Left colon (tissue), 2 donors: Measurements from ENCODE around the gene PIP4K2B. TPM values are rescaled to one million over a fixed set of nuclear protein-coding genes. Genes with fewer than 3 reads are reported as not detected.

Source experiments
- ATAC-seq: fragments of 200-7000 bp; cut with Tn5 transposase; one replicate; pipeline ENCODE4 v1.9.1; 2020; ENCODE audit warnings: mild to moderate bottlenecking, moderate library complexity
- DNase-seq, 2 donors: peaks; one replicate each; pipeline ENCODE4 v3.0.0-alpha.2; 2020
- intact Hi-C, 2 donors: fragments of 100-400 bp; cut with DNase I in 1 of 2; cut with micrococcal nuclease in 1 of 2; formaldehyde crosslinking; loops; one replicate each; pipeline versions ENCODE4 v1.11.2 to v1.14.0; 2022; cut with DNase I, micrococcal nuclease
- total RNA-seq, 2 donors: library from RNA; stranded (reverse); fragmentation: NEBNext Ultra II Directional; extraction: Animal tissue kit (Norgen Biotek cat#: 25700); gene quantifications; one replicate each; pipeline ENCODE4 v1.2.1, GENCODE V29; 2021
- donor health status: DM: no; HTN: no; CAD: no.
- donor health status: DM: yes; HTN: yes; CAD: no.

Gene PIP4K2B
- total RNA-seq, 2 donors from 2014 or later = 14.1 to 18.5 TPM

DNA sequence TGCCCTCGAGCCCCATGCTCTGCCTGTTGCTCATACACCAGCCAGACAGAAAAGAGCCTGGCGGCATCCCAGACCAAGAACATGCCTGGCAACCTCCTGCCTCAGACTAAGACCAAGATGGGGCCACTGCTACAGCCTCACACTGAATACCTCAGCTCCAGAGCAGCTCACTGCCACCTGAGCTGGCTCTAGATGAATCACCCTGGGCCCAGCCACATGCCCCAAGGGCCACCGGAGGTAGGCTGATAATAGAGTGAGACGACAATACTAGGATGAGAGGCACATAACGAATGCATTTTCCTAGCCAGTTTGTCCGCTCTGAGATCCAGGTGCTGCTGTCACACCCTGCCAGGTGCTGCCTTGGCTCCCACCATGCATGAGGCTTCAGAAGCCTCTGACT, 13.0 kb downstream of the PIP4K2B start:
- intact Hi-C loops = no loop called here
- ATAC-seq = no peak
- DNase-seq = no peak

DNA sequence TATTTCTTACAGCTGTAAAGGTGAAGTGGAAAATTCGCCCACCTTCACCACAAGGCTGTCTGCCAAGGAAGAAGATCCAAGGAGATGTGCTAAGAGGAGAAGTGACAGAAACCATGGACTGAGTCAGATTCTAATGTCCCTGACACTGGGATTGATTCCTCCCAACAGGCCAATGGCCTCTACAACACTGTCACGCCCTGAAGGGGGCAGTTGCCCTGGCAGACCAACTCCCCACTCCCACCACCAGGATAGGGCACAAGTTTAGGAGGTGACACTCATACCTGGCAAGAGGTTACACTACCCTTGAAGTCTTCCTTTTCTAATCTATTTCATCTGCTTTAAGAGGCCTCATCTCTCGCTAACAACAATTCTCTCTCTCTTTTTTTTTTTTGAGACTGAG, 16.1 kb downstream of the PIP4K2B start:
- ATAC-seq (no peak), DNase-seq (no peak)
- intact Hi-C loops = no loop called here

DNA sequence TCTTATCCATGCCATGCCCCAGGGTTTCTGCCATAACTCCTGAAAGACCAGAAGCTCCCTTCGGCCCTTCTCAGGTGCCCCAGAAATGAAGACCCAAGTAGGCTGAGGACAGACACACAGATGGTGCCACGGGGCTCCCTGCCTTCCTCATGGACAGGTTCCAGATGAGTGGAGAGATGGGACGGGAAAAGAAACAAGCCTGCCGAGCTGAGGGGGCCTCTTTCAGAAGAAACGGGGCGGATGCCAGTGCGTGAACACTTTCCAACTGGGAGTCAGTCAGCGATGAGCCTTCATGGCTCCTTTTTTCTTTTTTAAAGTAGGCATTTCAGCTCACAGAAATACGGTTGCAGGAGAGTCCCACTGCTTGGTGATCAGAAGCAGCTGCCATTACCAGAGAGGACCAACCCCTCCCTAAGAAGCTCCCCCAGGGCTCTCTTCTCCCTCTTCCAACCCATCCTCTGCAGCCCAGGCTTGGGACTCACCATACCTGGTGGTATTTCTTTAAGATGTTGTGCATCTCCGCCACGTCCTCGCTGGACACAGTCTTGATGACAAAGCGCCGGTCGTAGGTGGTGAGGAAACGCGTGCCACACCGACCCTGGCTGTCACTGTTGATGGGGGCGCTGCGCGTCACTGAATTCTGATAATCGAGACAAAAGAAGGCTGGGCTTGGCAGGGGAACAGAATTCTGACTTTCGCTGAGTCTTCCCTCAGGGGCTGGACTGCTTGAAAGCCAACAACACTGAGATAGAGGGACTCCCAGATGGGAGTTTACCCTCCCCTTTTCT, 19.2 kb downstream of the PIP4K2B start:
- DNase-seq = no peak
- no peak for ATAC-seq
- intact Hi-C loops = no loop called here

DNA sequence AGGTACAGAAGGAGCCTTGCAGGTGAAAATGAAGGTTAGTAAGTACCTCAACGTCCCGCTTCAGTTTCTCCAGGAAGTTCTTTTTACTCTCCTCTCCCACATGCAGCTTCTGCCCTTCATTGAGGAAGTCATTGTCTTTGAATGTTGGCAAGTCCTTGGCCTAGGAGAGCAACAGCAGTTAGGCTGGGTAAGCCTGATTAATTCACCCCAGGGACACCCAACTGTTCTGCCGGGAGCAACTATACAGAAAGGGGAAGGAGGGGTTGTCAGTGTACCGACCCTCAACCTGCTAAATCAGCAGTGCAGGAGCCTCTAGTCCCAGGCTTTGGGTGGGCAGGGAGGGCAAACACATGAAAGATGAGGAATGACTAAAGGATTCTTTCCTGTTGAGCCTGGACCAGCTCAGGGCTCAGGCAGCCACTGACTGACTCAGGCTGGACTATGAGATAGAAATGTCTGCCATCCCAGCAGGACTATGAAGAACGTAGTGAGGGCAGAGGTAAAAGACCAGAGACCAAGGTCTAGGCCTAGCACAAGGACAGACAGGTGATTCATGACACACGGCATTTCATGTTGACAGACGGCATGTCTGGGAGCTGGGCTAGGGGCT, 21.6 kb downstream of the PIP4K2B start:
- ATAC-seq = no peak
- intact Hi-C loops = no loop called here
- no peak for DNase-seq

DNA sequence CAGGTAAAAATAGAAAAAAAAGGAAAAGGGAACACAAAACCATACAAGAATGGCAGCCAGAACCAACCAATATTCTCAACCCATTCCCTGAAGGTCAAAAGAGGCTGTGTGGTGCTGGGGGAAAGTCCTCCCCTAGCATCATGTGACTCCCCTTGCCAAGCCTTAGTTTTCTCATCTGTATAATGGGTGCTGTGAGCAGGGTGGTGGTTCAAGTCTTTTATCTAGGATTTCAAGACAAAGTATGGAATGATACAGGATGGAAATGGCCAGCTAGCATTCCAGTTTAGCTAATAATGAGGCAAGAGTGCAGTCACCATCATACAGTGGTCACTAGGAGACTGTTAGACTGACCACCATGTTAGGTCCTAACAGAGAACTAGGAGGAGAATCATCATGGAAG, 26.1 kb downstream of the PIP4K2B start:
- intact Hi-C loops = no loop called here
- DNase-seq (no peak), ATAC-seq (no peak)

DNA sequence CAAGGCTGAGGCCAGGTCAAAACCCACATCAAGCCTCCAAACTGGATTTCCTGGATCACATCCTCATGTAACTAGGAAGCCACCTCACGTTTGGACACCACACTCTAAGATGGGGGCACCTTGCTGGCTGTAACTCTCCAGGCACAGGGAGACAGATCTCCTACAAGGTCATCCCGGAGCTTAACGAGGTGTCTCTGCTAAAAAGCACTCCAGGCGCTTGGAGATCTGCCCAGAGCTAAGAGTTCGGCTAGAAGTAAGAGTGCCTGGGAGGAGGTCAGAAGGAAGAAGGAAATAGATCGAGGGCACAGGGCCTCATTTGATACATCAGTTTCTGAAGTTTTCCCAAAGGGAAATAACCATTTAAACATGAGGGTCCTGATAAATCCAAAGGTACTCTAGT, 30.9 kb downstream of the PIP4K2B start:
- DNase-seq (no peak), ATAC-seq (no peak)
- intact Hi-C loops = no loop called here

DNA sequence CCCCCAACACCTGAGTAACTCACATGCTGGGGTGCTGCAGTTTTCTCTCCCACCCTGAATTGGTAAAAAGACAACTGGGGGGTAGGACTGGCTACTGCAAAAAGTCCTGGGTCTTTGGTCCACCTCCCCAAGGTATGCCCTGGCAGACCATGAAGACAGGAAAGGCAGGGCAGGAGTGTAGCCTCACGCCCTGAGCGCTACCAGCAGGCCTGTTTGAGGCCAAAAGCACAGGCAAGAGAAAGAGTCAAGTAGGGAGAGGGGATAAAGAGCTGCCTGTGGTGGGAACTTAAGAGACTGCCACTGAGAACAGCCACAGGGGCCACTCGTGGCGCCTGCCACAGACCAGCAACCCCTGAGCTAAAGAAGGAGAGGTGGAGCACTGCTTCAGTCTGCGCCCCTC, 33.0 kb downstream of the PIP4K2B start:
- DNase-seq (no peak), ATAC-seq (no peak)
- intact Hi-C loops = no loop called here

DNA sequence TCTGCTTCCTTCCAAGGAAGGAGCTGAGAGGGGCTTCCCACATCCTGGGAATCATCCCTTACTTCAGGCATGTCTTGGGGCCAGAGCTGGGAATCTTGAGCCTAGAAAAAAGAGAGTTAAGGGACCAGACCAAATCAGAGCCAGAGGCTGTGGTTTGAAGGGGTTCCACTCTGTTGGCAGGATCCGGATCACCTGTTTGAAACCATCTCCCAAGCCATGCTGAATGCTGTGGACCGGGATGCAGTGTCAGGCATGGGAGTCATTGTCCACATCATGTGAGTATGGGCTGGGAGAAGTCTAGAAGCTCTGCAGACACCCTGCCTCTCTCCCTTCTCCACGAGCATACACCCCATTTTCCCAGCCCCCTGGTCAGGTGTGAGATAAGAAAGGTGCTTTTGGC, 37.1 kb downstream of the PIP4K2B start:
- intact Hi-C loops = no loop called here
- no peak for ATAC-seq
- DNase-seq = no peak

DNA sequence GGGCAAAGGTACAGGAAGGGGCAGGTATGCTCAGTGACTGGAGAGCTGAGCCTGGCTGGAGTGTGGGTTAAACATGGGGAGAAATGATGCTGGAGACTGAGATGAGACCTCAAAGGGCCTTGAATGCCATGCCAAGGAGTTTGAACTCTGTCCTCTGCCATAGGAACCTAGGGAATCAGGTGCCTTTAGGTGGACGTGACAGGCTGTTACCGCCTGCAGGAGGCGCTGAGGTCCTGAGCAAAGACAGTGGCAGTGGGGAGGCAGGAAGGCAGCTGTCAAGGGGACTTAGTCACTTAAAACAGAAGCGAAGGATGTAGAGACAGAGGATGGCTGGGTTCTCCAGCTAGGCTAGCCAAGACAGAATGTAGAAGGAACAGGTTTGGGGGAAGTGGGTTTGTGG, 37.7 kb downstream of the PIP4K2B start:
- DNase-seq (peak in 1 of 2 donors; percentile 26), ATAC-seq (peak; percentile 63)
- intact Hi-C loops = no loop called here

DNA sequence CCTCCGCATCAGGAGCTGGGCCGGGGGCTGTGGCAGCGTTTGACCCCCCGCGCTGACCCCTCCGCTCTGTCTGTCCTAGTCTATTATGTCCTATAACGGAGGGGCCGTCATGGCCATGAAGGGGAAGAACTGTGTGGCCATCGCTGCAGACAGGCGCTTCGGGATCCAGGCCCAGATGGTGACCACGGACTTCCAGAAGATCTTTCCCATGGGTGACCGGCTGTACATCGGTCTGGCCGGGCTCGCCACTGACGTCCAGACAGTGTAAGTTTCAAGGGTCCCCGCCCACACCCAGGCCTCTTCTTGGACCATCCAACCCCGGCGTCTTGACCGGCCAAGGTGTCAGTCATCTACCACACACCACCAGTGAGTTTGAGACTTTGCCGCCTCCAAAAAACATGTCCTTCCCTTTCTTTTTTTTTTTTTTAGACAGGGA, 46.3 kb downstream of the PIP4K2B start:
- intact Hi-C loops = no loop called here
- peak; percentile 23 to 45 for DNase-seq
- ATAC-seq = no peak

DNA sequence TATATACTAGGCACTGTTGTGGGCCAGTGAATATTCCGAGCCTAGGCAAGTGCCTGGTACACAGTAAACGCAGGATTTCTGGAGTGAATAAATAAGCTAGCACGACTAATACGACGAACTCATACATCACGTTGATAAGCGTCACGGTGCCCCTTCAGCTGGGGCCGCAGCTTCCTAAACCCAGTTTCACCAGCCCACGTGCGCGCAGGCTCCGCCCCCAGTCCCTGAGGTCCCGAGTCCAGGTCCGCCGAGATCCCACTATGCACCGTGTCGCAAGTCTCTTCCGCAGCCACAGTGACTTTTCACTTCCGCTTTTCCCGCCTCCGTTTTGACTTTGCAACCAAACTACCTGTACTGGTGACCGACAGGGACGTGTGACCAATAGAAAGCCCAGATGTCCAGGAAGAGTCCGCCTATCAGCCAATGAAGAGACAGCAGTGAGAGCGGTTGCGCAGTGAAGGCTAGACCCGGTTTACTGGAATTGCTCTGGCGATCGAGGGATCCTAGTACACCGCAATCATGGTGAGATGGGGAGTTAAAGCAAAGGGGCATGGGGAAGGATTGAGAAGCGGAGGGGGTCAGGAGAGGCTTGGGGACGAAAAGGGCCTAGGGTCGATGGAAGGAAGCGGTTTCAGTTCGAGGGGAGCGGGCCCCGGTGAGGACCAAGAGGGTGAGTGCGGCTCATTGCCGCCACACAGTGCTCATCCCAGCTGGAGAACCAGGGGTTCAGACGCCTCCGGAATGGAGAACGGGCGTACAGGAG, 46.9 kb downstream of the PIP4K2B start, which contains the start of gene PSMB3:
Gene PSMB3, plus strand, starts transcription at position 434 of the 763 bp plus-strand sequence. Its CDS starts 86 bp downstream, at position 520.
- ATAC-seq (peak; percentile 75), DNase-seq (peak; percentile 98 to 99)
- intact Hi-C loops = no loop called here

DNA sequence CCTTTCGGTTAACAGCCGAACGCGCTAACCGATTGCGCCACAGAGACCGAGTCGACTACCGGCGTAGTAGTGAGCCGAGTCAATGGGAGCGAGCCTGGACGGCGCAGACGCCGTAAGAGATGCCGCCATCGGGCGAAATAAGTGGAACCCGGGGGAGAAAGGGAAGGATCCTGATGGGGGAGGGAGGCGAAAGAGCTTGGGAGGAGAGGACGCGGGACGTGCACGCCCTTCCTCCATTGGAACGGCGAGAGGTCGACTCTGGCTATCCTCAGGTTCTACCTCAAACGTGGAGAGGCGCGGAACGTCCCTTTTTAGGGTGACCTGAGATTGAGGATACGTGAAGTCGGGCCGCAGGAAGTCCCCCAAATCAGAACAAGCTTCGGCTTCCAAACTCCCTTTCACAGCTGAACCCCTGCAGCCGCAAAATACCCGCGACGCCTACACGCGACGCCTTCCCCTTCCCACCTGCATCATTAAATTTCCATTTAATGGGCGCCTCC, 47.5 kb downstream of the PIP4K2B start:
- intact Hi-C loops = no loop called here
- DNase-seq = peak; percentile 80 to 87
- ATAC-seq = peak; percentile 37

DNA sequence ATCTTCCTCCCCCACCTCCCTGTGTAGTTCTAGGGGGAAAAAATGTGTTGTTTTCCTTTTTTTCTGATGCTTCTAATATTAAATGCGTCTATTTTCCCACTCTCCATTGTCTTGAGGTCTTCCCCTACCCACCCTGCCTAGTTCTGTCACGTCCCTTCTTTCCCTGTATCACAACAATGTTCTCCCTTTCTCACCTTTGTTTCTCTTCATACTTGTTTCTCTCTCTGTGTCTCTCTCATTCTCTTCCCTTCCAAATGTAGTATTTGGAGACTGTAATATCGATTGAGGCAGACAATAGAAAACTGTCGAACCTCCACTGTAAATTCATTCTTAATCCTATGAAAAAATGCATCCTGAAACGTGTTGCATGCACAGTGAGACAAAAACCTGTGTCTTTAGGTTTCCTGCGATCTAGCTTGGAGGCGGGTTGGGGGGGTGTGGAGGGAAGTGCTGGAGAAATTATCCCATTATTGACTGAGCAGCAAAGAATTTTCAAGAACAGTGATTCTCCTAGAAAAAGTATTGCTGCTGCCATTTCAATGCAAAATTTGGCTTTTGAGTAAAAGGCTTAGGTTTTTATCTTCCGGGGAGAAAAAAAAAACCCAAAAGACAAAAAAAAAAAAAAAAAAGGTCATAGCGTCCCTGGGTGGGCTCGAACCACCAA, 48.1 kb downstream of the PIP4K2B start:
- DNase-seq (peak in 1 of 2 donors; percentile 32), ATAC-seq (no peak)
- intact Hi-C loops = no loop called here

DNA sequence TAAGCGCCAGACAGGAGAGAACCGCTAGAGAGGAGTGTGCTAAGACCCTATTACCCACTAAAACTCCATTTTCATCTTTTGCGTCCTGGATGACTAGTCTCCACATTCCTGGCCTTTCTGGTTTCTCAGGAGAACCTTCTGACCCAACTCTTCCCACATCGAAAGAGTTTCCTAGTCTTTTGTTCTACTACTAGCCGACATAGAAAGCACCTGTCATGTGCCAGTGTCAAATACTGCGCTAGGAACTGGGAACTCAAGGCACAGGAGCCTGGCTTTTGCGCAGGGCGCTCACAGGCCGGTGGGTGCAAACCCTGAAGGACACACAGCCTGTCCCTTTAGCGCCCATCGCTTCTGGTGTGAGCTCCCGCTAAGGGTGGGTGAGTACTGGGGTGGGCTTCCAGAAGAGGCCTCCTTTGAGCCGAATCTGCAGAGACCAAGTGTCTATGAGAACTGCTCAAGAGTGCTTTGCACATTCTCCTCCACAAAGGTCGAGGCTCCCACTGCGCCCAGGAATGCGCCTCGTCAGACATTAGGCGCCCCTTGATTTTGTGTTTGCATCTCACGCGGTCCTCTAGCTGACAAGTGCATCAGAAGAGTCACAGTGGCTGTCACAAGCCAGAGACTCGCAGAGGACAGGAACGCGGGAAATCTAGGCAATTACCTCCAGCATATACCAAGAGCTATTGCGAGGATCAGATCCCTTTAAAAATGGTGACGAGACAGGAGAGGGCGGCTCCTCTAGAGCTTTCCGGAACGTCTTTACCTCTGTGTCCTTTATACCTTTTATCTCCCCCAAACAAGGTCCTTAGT, 48.8 kb downstream of the PIP4K2B start:
- ATAC-seq = peak; percentile 27
- peak; percentile 34 to 38 for DNase-seq
- intact Hi-C loops = no loop called here

DNA sequence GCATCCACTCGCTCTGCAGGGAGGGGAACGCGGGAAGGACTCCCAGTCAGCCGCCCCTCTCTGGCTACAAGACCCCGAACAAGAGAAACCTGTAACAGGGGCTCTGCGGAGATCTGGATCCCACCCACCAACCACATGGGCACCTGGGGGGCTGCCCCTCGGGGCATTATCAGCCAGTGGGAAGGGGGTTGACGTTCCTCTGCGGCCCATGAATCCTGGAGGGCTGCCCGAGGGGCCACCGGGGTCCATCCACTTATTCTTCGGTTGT, 49.4 kb downstream of the PIP4K2B start:
- no peak for DNase-seq
- ATAC-seq = no peak
- intact Hi-C loops = no loop called here

DNA sequence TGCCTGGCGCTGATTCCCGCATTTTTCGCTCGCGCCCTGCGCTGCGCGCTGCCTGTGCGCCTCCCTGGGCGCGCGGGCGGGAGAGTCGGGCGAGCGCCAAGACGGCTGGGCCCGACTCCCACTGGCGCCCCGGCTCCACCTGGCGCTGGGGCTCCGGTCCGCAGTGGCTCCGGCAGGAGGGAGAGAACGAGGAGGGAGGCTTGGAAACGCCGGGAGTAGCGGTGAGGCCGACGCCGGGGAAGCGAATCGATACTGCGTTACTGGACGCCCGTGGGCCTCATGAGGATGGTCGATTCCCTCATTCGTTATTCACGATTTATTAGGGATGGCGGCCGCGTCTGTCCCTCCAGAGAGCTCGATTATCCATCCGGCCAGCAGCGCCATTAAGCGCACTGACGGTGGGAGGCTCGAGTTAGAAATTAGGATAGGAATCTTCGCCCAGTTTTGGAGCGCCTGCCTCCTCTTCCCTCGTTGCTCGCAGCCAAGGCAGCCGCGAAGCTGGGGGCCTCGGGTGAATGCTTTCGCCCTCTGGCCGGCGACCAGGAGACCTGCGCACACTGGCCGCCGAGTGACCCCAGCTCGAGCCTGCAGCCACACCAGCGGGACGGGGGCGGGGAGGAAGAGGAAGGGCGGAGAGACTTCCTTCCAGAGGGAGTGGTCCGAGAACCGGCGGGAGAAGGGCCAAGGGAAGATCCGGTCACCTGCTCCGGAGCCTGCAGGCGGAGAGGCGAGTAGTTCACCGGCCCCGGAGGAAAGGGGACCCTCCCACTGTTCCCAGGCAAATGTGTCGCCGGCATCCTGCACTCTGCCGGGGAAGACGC, 49.9 kb downstream of the PIP4K2B start:
- ATAC-seq = peak; percentile 54
- DNase-seq = peak; percentile 85 to 93
- intact Hi-C loops = no loop called here

DNA sequence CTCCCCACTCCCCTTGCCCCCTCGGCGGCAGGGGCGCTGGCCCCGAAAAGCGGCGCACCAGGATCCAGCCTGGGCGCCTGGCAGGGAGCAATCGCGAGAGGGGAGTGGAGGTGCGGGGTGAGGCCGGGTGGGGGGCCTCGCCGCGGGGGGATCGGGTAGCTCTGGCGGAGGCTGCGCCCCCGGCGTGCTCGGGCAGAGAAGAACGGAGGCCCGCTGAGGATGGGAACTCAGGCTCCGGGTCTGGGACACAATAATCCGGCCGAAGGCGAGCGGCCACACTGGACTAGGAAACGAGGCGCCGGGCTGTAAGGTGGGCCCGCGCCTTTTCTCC, 50.5 kb downstream of the PIP4K2B start:
- ATAC-seq (no peak), DNase-seq (peak in 1 of 2 donors; percentile 46)
- intact Hi-C loops = no loop called here
